H7 (cell line): ENCODE data around the gene SAYSD1. TPM values are rescaled to one million over a fixed set of nuclear protein-coding genes. Genes with fewer than 3 reads are reported as not detected.

Source experiments
- DNase-seq: peaks from one replicate; pipeline ENCODE4 v3.0.0; 2012
- H3K27me3 ChIP-seq: 2 replicates; pipeline ENCODE4 v1.6.0; 2011; ENCODE audit warnings: mild to moderate bottlenecking, low read length; ENCODE audit not compliant: control insufficient read depth, insufficient read depth
- H3K36me3 ChIP-seq: replicated peaks from 2 replicates; pipeline ENCODE4 v1.5.1; 2011; ENCODE audit warnings: low read length; ENCODE audit not compliant: control insufficient read depth, insufficient read depth
- H3K4me3 ChIP-seq: 2 replicates; pipeline ENCODE4 v1.5.1; 2011; ENCODE audit warnings: low read depth, mild to moderate bottlenecking, control low read depth, low read length, moderate library complexity; ENCODE audit not compliant: insufficient read depth
- total RNA-seq: library from RNA; depleted of rRNA; stranded (reverse); fragments of >200 nt; shearing (Covaris generic); gene quantifications from 2 replicates; pipeline ENCODE4 v1.2.3, GENCODE V29; 2014

Gene SAYSD1
- total RNA-seq, 1 experiment from 2014 or later = 11.0 TPM

GRCh38 chr6:39130691-39131090, 15.7 kb upstream of the SAYSD1 start:
- no peak for DNase-seq
- no peaks in the 10 kb centered on the region for H3K27me3 ChIP-seq
- H3K4me3 ChIP-seq = no peak overlapping the region
- H3K36me3 ChIP-seq = no peaks in the 10 kb centered on the region

GRCh38 chr6:39128832-39129231, 13.8 kb upstream of the SAYSD1 start:
- no peaks in the 10 kb centered on the region for H3K36me3 ChIP-seq
- no peak for DNase-seq
- no peaks in the 10 kb centered on the region for H3K27me3 ChIP-seq
- H3K4me3 ChIP-seq = no peak overlapping the region

GRCh38 chr6:39128106-39128505, 13.1 kb upstream of the SAYSD1 start:
- no peak overlapping the region for H3K4me3 ChIP-seq
- no peak for DNase-seq
- H3K36me3 ChIP-seq = no peaks in the 10 kb centered on the region
- H3K27me3 ChIP-seq = no peaks in the 10 kb centered on the region

- DNase-seq = no peak
- no peak overlapping the region for H3K4me3 ChIP-seq
- H3K36me3 ChIP-seq = no peaks in the 10 kb centered on the region
- no peaks in the 10 kb centered on the region for H3K27me3 ChIP-seq
Measured at GRCh38 chr6:39124114-39124513, 9.1 kb upstream of the SAYSD1 start.

GRCh38 chr6:39118921-39119320, 3.9 kb upstream of the SAYSD1 start:
- Histone ChIP-seq H3K27me3 (no peaks in the 10 kb centered on the region; the same call in 1 of the 2 replicates), H3K36me3 (no peaks in the 10 kb centered on the region), H3K4me3 (no peak overlapping the region)
- DNase-seq = no peak

GRCh38 chr6:39114388-39114703, 640 bp downstream of the SAYSD1 start:
- no peak for DNase-seq
- no peaks in the 10 kb centered on the region; the same call in 1 of the 2 replicates for H3K27me3 ChIP-seq
- H3K36me3 ChIP-seq = no peaks in the 10 kb centered on the region
- peak overlapping the region; percentile 60 for H3K4me3 ChIP-seq

- Histone ChIP-seq H3K36me3 (no peaks in the 10 kb centered on the region), H3K4me3 (no peak overlapping the region), H3K27me3 (no peaks in the 10 kb centered on the region; the same call in 1 of the 2 replicates)
- no peak for DNase-seq
Measured at GRCh38 chr6:39113788-39114187, 1.2 kb downstream of the SAYSD1 start.

GRCh38 chr6:39111280-39111679, 3.7 kb downstream of the SAYSD1 start:
- DNase-seq = no peak
- H3K4me3 ChIP-seq = no peak overlapping the region
- no peaks in the 10 kb centered on the region for H3K36me3 ChIP-seq
- no peaks in the 10 kb centered on the region; the same call in 1 of the 2 replicates for H3K27me3 ChIP-seq

GRCh38 chr6:39108041-39108839, 6.7 kb downstream of the SAYSD1 start:
- Histone ChIP-seq H3K36me3 (no peaks in the 10 kb centered on the region), H3K27me3 (no peaks in the 10 kb centered on the region), H3K4me3 (no peak overlapping the region)
- DNase-seq = no peak

- Histone ChIP-seq H3K36me3 (no peaks in the 10 kb centered on the region), H3K4me3 (no peak overlapping the region), H3K27me3 (no peaks in the 10 kb centered on the region)
- no peak for DNase-seq
Measured at GRCh38 chr6:39107641-39108040, 7.3 kb downstream of the SAYSD1 start.

- Histone ChIP-seq H3K36me3 (no peaks in the 10 kb centered on the region), H3K4me3 (no peak overlapping the region), H3K27me3 (no peaks in the 10 kb centered on the region)
- DNase-seq = no peak
Measured at GRCh38 chr6:39107034-39107433, 8.0 kb downstream of the SAYSD1 start.

GRCh38 chr6:39104528-39104927, 10.5 kb downstream of the SAYSD1 start:
- DNase-seq = no peak
- Histone ChIP-seq H3K4me3 (no peak overlapping the region), H3K27me3 (no peaks in the 10 kb centered on the region), H3K36me3 (no peaks in the 10 kb centered on the region)

GRCh38 chr6:39102821-39103136, 12.2 kb downstream of the SAYSD1 start:
- H3K36me3 ChIP-seq = no peaks in the 10 kb centered on the region
- H3K27me3 ChIP-seq = no peaks in the 10 kb centered on the region
- no peak overlapping the region for H3K4me3 ChIP-seq
- no peak for DNase-seq

- DNase-seq = peak; percentile 80
- H3K4me3 ChIP-seq = no peak overlapping the region
- no peaks in the 10 kb centered on the region for H3K36me3 ChIP-seq
- no peaks in the 10 kb centered on the region for H3K27me3 ChIP-seq
Measured at GRCh38 chr6:39102071-39102820, 12.7 kb downstream of the SAYSD1 start.

- H3K27me3 ChIP-seq = no peaks in the 10 kb centered on the region
- DNase-seq = no peak
- H3K4me3 ChIP-seq = no peak overlapping the region
- no peaks in the 10 kb centered on the region for H3K36me3 ChIP-seq
Measured at GRCh38 chr6:39100358-39100757, 14.6 kb downstream of the SAYSD1 start.
